GM12891 (cell line): ENCODE results near the gene ZCWPW1.

Experiments used
- PAX5 ChIP-seq: IDR thresholded peaks from 2 replicates; pipeline ENCODE4 v1.6.1; 2011; ENCODE audit warnings: low read length, moderate library complexity, mild to moderate bottlenecking; ENCODE audit not compliant: insufficient read depth, severe bottlenecking
- POLR2A ChIP-seq: IDR thresholded peaks from 2 replicates; pipeline ENCODE4 v1.6.1; 2011; ENCODE audit warnings: low read depth, low read length, control low read depth

GRCh38 chr7:100423315-100423714 lies 5.2 kb downstream of the ZCWPW1 start:
- TF ChIP-seq POLR2A = no peak
- no peak for TF ChIP-seq PAX5
